Activated T-cell treated with anti-CD3 and anti-CD28 coated beads, Interleukin-2, amount 50 U/mL, for 48 hours (primary cell): ENCODE data around the gene WRAP73.

Experiments
- DNase-seq, 2 experiments: peaks; one replicate each; pipeline ENCODE4 v3.0.0-alpha.2; 2020

Gene WRAP73

GRCh38 chr1:3668585-3669300, 18.8 kb upstream of the WRAP73 start:
- no peak for DNase-seq

DNA sequence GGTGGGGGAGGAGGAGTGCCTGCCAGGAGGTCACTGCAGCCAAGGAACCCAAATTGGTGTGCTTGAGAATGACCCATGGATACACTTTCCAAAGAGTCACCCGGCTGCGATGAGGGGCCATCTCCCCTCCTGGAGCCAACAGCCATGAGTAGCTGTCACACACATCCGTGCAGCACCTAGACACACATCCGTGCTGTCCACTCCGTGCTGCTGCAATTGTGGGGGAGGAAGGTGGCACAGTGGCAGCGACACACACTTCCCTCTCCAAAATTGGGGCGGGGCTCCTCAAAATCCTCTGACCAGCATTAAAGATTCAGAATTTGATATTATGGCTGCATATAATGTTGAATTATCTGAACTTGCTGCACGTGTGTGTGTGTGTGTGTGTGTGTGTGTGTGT, 18.2 kb upstream of the WRAP73 start:
- DNase-seq, result no peak

DNA sequence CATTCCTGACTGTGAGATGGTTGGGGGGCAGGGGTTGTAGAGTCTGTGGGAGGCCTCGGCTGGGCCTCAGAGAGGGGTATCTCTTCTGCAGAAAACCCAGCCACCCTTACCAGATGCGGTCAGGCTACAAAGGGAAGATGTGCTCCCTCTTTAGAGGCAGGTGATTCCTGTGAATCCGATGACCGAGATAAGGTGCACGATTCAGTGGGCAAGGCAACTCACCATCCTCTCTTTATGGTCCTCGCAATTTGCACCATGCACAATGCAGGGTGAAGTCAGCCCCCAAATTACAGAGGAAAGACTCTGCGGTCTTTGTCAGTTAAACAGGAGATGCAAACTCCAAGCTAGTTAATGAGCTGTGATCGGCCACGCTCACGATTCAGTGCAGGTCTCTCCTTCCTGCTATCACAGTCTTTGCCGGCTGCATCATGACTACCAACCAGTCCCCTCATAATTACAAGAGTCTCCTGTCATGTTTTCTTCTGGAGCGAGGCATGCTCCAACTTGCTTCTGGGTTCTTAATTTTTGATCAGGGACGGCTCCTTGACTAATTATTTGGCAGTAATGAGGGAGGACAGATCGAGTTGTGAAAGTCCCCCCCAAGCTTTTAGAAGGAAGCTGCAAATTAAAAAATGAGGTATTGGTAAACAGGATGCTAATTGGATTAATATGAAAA, 14.9 kb upstream of the WRAP73 start:
- DNase-seq, result no peak

- no peak for DNase-seq
Observed at GRCh38 chr1:3663999-3664699, 14.2 kb upstream of the WRAP73 start.

- no peak for DNase-seq
Observed at GRCh38 chr1:3662080-3662671, 12.3 kb upstream of the WRAP73 start.

DNA sequence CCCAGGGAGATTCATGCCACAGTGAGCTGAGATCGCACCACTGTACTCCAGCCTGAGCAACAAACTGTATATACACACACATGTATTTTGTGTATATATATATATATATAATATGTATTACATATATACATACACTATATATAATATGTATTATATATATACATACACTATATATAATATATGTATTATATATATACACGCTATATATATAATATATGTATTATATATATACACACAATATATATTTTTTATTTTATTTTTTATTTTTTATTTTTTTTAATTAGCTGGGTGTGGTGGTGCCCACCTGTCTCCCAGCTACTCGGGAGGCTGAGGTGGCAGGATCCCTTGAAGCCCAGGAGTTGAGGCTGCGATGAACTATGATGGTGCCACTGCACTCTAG, 11.7 kb upstream of the WRAP73 start:
- no peak for DNase-seq

- no peak for DNase-seq
Observed at GRCh38 chr1:3660704-3661103, 10.8 kb upstream of the WRAP73 start.

- DNase-seq, result no peak
Observed at GRCh38 chr1:3659093-3659492, 9.2 kb upstream of the WRAP73 start.

DNA sequence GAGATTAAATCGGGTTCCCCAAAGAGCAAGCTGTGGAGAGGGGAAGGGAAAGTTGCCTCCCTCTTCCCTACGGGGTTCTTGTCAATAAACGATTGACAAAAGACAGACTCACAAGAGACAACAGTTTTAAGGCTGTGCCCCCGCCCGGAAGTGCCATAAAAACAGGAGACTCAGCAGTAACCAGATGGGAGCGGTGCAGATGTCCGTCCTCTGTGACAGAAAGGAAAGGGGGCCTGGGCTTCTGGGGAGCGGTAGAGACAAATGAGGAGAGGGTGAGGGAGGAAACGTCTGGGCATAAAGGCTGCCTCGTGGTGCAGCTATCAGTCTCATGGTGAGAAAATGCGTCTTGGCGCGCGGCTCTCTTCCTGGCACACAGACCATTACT, 8.3 kb upstream of the WRAP73 start:
- DNase-seq, result no peak

DNA sequence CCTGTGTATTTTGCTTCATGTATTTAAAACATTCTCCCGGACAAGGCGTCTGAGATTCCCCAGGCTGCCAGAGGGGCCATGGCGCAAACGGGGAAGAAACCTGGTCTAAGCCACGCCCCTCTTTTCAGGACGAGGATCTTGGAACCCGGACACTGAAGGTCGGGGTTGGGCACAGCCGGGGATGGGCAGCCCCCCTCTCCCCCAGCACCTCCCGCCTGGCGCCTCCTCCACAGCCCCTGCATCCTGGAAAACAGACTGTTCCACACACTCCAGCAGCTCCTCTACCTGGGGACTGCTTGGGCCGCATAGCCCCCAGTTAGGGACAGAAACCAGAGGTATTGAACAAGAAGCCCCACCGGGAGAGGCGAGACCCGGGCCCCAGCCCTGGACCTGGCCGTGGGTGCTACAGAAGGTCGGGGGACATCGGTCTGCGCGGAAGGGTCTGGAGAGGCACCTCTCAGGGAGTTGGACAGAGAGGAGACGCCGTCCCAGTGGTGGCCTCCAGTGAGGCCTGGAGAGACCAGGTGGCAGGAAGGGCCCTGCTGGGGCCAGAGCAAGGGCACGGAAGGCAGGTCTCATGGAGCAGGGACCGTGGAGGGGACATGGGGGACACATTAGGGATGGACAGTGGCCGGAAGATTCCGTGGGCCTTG, 7.8 kb upstream of the WRAP73 start:
- no peak for DNase-seq

DNA sequence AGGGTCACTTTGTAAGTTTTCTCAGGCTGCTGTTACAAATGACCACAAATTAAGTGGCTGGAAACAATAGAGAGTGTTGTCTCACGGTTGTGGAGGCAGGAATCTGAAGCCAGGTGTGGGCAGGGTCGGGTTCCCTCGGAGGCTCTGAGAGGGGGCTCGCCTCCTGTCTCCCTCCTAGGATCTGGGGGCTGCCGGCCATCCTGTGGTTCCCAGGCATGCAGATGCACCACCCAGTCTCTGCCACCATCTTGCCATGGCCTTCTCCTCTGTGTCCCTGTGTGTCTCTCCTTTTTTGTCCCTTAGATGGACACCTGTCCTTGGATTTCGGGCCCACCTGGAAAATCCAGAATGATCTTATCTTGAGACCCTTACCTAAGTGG, 7.2 kb upstream of the WRAP73 start:
- DNase-seq, result no peak

DNA sequence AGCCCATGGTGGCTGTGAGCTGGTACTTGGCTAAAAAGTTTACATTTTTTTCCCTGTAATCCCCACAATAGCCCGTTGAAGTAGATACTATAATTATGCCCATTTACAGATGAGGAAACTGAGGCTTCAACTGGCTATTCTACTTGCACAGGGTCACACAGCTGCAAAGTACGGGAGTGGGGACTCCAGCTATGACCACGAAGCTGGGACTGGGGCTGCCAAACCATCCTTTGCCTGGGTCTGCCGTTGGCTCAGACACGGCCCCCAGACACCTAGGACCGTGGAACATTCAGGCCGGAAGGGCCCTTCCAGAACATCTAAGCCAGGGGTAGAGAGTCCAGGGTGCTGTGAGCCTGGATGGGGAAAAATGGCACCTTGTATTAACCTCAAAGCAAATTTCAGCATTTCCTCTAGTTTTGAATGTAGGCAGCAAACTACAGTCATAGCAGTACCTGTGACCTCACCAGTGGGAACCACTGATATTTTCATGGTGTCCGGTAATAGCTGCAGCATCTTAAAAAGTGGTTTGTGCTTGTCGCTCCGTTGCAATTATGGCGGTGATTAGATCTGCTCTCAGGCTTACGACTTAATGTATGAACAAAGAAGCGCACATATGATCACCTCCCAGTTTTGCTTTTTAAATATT, 6.7 kb upstream of the WRAP73 start:
- DNase-seq, result no peak

GRCh38 chr1:3654549-3655281, 4.8 kb upstream of the WRAP73 start:
- DNase-seq, result no peak

DNA sequence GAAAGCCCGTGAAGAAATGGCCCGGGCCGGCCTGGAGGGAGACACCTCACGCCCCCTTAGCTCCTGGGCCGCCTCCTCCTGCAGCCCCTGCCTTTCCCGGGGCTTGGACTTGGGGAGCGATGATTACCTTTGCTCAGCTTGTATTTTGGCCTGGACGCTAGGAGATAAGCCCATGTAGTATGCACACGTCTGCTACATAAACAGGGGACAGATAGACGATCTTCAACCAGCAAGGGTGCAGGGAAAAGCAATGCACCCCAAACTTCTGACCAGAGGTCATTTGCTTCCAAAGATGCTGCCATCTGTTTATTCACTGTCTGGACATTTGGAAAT, 3.3 kb upstream of the WRAP73 start:
- DNase-seq, result no peak

- DNase-seq, result no peak
Observed at GRCh38 chr1:3652548-3653285, 2.8 kb upstream of the WRAP73 start.

- peak; percentile 34 to 39 for DNase-seq
Observed at GRCh38 chr1:3651930-3652547, 2.1 kb upstream of the WRAP73 start, which contains the start of gene TP73. TSS of gene TP73 (plus strand) at chr1:3652516. CDS start at chr1:3682366, 29,850 bp downstream.

GRCh38 chr1:3651026-3651929, 1.4 kb upstream of the WRAP73 start:
- DNase-seq, result peak; percentile 40 to 42

DNA sequence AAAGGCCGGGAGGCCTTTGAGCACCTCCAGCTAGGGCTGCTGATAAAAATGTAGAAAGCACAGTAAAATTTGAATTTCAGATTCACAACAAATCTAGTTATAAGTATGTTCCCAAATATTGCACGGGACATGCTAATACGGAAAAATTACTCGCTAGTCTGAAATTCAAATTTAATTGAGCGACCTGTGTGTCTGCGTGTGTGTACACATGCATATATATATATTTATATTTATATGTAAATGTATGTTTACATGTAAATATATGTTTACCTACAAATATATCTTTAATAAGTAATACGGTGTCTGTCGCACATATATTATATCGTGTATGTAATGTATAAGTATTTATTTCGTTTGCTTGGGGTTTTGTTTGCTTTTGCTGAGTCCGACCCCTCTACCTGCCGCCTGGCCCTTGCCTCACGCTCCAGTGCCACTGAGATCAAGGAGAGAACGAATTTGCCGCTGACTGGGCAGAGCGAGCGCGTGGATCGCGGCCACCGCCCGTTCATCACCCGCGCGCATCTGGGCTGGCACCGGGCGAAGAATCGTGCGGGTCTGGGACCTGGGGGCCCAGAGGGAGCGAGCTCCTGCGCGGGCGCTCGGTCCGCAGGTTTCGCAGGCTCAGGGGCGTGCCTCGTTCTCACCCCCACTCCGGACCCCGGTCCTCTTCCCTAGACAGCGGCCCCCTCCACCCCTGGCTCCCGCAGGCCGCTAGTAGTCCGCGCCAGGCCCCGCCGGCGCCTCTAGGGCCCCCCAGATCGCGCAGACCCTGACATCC, 534 bp upstream of the WRAP73 start:
- peak; percentile 28 to 29 for DNase-seq

GRCh38 chr1:3646596-3646995, 3.3 kb downstream of the WRAP73 start:
- no peak for DNase-seq
